HG03097 (cell line): ENCODE data around the gene MMP10.

ENCODE experiments used
- ATAC-seq: cut with Tn5 transposase; IDR thresholded peaks from one replicate; pipeline ENCODE4 v1.9.1; 2021; ENCODE audit not compliant: unreplicated experiment, low FRiP score

Gene MMP10

DNA sequence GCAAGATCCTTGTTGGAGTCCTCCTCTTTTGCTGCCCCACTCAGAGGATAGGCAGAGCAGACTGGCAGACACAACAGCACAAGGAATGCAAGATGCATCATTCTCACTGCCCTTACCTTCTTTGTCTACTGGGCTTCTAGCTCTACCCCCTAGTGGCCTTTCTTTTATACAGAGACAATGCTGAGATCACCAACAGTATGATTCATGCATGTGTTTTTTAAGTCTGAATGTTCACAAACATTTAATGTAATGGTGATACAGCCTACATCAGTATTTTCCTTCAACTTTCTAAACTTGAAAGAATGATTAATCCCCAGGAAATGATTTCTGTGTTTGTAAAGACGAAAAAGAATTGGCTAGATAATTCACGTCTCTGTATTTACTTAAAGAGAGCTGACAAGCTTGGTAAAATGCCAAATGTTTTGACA is at the start of gene MMP10:
TSS of gene MMP10 (minus strand) at position 138 of the 428 bp plus-strand sequence. CDS start at position 101, 37 bp downstream.
- ATAC-seq, result no peak

DNA sequence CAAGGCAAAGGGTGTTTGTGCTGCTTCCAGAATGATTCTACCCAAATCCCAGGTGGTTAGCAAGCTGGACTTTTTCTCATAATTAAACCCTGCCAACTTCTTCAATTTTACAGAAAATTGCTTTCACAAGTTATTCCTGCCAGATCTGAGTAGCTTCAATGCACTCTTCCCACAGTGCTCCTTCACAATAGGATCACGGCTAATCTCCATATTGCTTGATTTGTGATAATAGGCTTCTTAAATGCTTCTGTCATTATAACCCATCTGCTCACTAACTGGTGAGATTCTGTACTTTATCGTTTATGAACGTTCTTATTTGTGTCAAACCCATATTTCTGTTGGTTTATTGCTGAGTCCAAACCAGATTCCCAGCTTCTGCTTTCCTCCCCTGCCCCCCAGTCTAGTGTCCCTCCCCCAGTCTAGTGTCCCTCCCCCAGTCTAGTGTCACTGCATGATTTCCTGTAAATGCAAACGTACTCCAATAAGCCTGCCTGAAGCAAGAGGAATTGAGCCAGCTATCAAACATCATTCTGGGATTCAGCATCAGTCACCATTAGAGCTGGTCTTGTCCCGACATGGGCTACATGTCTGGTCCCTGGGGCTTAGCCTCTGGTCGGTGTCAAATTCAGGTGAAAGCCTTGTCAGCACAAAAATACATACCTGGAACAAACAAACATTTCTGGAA is 49.0 kb upstream of the MMP10 start:
- ATAC-seq, result no peak

DNA sequence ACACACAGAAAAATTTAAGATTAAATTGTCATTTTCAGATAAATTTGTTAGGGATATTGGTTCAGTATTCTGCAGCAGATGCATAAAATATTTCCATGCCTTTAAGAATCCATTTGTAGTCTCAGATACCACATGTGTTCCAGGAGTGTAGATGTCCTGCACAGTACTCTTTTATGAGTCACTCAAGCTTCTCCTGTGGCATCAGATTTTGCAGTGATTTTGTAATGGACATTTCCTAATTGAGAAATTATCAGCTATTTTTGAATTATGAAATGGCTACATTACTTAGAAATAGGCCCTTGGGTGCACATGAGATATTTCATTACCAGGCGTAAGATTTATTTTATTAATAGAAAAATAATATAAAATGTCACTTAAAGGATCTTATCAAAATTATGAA is 44.1 kb upstream of the MMP10 start:
- ATAC-seq, result no peak

DNA sequence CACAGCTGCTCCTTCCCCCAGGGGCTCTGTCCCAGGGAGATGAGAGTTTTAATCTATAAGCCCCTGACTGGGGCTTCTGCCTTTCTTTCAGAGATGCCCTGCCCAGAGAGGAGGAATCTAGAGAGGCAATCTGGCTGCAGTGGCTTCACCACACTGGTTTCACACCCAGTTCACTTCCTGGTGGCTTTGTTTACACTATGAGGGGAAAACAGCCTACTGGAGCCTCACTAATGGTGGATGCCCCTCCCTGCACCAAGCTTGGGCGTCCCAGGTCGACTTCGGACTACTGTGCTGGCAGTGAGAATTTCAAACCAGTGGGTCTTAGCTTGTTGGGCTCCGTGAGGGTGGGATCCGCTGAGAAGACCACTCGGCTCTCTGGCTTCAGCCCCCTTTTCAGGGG is 39.1 kb upstream of the MMP10 start:
- no peak for ATAC-seq

DNA sequence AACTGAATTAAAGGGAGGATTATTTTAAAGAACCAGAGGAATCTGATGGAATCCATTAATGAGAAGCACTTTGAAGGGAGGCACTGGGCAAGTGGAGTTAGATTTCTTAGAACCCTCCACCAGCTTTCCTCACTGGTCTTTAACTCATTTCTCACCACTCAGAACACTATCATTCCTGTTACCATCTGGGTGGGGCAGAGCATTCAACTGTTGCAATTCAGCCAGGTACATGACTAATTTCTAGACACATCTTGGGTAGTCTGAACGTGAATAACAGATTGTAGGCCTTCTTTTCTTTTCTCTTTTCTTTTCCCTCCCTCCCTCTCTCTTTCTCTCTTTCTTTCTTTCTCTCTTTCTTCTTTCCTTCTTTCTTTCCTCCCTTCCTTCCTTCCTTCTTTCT is 33.1 kb upstream of the MMP10 start:
- no peak for ATAC-seq

DNA sequence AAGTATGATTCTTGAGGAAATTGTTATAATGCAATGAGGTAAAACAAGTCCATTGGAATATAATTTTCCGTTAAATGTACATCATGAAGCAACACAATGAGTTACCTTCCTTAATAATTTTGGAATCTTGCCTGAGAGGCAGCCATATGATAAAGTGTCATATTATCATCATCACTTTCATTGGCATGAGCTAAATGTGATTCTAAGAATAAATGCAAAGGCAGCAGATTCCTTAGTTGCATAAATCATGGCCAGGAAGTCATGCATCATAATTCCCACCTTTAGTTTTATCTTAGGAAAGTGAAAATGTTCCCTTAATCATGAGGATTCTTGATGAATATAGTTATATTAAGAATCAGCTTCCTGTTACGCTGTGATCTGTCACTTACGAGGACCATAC is 31.8 kb upstream of the MMP10 start:
- ATAC-seq, result no peak

DNA sequence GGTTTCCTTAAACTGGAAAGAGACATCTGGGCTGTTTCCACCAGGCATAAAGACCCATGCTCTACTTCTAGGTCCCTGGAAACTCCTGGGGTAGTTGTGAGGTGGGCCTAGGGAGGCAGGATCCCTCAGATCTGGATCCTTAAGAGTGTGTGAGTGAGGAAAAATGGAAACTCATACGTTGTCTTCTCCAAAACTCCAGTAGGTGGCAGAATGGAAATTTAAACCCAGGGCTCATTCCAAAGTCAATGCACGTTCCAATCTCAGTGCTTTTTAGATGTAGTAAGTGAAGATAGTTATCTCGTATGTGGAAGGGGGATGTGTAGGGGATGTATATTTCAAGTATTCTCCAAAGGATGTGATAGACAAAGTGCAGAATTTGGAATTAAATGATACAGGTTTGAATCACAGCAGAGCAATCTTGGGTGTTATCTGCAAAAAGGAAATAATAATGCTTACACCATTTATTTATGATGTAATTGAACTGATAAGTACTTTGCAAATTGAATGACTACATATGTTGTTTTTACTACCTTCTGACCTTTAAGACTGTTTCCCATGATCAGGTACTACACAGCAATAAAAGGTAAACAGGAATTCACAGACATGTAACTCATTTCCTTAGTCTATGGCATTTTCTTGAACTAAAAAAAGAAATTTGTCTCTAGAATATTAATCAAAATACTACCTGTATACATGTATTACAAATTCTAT is 30.7 kb upstream of the MMP10 start:
- ATAC-seq, result no peak

DNA sequence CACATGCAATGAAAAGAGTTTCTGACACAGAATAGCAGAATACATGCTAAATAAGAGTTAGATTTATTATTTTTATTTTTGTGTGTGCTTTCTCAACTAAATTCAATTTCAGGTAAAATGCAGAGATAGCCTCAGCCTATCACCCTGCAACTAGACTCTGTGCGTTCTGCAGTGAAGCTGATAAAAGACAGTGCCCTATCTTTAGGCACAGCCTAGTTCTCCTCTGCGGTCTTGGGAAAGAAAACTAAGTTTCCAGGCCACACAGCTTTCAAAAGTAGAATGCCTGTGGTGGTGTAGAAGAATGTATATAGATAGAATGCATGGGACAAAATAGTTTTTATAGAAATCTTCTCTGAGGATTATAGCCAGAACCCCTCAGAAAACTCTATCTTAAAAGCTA is 29.5 kb upstream of the MMP10 start:
- ATAC-seq, result no peak

DNA sequence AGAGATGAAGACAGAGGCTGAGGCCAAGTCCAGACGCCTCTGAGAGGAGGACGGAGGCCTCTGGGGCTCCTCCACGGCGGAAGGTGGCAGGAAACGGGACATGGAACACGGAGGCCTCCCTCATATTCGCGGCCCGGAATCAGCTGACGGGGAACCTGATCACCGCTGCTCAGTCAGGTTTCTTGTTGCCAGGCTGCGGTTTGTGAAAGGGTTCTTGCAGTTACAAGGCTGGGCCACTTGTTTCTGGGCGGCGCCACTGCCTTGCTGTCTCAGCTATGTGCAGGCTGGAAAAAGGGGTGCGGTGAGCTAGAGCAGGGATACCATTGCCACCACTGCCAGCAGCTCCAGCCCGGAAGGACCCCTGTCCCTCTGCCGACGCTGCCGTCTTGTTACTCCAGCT is 27.5 kb upstream of the MMP10 start:
- no peak for ATAC-seq

DNA sequence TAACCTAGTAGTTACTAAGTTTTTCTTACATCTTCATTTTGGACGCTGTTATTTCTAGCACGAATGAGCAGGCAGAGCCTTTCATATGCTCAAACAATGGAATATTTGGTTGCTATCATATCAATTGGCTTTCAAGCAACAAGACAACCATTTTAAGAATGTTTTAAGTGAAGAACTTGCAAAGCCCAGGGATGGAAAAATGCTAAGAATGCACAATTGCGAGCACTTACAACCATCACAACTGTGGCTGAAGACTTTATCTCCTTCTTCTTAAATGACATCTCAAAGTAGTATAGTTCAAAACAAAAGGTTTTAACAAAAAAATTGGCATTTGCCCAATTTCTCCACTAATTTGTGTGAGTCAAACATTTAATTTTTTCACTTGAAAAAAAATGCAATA is 25.9 kb upstream of the MMP10 start:
- ATAC-seq, result no peak

DNA sequence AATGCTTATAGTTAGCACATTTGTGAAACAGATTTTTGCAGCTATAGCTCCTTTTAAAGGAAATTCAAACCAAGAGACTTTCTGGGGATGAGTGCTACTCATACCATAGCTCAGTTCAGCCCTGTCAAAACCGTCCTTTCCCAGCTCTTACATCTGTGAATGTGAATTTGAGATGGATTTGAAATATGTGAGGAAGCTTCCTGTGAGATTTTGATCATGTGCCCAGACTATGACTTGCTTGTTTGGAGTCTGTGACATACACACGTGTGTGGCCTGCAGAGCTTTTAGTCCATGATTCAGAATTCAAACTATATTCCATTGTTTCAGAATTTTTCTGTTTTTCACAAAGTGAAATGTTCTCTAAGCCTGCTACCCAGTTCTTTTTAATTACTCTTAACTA is 21.9 kb upstream of the MMP10 start:
- ATAC-seq, result no peak

DNA sequence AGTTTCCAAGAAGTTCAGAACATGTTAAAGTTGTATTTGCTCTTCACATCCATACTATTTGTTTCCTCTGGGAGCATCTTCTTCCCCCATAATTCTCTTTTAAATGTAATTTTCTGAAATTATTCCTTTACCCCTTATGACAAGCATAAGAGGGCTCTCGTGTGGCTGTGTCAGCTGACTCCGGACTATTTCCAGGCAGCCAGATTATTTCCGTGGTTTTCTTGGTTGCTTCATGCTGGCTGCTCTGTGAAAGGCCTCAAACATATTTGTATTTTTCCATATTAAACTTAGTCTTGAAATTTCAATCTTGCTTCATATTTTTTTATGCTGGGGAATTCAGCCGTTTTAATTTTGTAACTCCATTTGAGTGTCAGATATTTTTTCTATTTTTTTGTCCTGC is 20.3 kb upstream of the MMP10 start:
- ATAC-seq, result no peak

DNA sequence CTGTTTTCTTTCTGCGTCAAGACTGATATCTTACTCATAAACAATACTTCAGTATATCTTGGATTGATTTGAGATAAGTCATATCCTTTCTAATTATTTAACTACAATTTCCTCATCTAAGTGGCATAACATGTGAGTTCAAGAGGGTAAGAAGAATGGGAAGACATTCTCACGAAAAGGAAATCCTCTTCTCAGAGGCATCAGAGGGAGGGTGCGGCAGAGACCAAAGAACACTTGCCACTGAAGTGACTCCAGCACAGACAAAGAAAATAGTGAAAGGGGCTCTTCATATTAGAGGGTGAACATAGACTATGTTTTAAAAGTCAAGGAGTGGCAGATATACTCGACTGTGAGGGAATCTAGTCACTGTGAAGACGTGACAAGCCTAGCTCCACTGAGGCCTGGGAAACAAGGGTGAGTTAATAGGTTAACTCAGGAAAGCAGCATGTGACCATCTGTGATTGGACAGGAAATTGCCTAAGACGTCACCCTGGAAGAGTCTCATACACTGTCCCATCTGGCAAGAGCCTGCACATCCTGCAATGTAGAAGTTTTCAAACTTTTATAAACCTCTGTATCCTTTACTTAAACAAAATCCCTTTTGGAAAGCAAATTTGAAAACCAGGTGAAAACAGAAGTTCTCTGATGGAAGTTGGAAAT is 19.4 kb upstream of the MMP10 start:
- ATAC-seq, result no peak

DNA sequence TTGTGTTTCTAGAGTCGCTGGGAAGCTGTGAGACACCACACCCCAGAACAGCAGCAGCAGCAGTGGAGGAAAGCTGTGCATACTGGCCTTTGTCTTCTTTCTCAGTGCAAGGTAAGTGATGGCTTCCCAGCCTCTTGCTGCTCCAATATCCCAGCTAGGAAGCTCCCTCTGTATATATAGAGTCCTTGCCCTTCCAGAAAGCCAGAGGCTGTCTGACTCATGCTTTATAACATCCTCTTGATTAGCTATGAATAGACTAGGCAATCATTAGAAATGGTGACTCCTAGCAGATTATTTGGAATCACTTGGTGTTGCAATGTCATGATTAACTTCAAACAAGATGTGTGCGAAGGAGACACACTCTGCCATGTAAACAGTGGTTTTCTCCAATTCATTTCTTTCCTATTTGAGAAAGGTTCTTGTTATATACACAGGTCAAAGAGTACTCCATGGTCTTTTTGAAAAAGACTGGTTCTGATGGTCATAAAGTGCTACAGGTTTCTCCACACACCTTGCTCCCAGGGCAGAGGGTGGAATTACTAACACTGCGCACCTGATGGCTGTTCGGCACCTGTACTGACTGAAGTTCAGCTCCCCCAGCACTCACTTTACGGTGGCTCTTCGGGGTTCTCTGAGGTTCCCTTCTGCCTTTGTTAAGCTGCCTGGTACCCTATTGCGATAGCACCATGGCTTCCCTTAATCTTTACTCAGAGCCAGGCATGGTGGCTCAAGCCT is 17.8 kb upstream of the MMP10 start, which contains the start of gene MMP1:
TSS of gene MMP1 (minus strand) at position 149 of the 735 bp plus-strand sequence. CDS start at position 81, 68 bp downstream.
- ATAC-seq, result no peak

DNA sequence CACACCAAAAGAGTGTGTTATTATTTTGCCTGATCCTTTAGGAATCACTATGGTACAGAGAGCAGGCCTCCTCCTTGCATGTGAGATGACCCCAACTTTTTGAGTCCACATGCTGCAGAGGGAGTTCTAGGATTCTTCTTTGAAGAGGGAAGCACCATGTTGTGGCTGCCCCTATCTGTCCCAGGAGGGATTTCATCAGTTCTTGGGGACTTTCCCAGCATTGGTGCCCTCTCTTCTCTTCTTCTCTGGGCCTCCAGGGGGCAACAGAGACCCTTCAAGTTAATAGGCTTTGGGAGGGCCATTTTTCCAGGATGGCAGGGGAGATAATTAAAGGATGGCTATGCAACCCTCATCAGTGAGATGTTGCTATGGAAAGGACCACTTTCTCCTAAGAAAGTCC is 14.0 kb upstream of the MMP10 start:
- no peak for ATAC-seq

DNA sequence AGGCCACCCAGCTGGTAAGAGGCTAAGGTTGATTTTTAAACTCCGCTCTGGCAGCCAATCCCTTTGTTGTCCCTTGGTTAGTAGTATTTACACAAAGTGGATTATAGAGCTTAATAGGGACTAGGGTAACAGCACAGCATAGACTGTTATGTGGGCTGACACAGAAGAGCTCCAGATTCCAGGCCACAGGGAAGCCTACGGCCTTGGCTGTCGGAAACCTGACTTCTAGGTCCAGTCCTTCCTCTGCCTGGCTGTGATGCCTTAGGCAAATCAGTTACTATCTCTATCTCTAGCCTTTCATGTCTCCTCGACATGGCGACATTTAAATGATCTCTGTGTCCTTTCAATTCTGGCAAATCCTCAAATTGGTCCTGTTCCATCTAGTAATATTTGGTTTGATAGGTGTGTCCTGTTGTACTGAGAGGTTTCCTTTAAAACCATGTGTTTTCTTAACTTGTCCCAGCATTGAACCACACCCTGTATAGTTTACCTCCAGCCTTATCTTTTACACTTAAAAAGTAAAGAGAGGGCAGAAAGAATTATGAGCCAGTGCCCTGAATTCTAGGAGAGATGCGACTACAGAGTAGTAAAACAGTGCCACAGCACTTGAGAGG is 13.4 kb upstream of the MMP10 start:
- ATAC-seq, result no peak

DNA sequence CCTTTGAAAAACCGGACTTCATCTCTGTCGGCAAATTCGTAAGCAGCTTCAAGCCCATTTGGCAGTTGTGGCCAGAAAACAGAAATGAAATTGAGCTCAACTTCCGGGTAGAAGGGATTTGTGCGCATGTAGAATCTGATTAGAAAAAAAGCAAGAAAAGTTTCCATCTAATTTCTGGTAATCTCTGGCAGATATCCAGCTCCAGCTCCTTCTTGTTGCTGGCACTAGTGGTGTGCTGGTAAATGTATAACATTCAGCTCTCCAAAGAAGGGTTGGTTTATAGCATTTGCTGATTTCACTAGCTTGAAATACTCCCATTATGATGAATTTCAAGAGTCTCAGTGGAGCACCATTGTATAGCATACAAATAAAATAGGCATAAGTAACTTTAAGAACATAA is 12.2 kb upstream of the MMP10 start:
- ATAC-seq, result no peak

DNA sequence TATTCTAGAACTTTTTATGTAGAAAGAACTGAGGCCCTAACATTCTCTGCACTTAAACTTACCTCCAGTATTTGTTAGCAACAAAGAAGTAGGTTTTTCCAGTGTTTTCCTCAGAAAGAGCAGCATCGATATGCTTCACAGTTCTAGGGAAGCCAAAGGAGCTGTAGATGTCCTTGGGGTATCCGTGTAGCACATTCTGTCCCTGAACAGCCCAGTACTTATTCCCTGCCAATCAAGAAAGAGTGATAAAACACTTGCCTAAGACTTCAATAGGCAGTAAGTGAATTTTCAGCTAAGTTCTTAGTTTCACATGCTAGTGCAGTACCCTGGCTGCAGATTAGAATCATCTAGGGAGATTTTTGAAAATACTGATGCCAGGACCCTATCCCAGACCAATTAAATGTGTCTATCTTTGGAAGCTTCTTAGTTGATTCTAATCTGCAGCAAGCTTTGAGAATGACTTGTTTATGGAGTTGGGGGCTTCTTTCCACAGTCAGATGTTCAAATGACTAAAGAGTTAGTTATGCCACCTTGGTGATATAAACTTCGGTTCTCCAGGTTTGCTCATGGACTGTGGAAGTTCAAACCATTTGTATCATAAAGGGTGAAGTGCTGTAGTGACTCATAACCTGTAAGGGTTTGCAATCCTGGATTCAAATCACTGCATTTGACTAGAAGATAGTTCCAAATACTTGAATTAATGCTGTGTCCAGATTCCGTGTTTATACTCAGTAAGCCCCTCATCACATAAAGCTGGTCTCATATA is 11.0 kb upstream of the MMP10 start:
- no peak for ATAC-seq

DNA sequence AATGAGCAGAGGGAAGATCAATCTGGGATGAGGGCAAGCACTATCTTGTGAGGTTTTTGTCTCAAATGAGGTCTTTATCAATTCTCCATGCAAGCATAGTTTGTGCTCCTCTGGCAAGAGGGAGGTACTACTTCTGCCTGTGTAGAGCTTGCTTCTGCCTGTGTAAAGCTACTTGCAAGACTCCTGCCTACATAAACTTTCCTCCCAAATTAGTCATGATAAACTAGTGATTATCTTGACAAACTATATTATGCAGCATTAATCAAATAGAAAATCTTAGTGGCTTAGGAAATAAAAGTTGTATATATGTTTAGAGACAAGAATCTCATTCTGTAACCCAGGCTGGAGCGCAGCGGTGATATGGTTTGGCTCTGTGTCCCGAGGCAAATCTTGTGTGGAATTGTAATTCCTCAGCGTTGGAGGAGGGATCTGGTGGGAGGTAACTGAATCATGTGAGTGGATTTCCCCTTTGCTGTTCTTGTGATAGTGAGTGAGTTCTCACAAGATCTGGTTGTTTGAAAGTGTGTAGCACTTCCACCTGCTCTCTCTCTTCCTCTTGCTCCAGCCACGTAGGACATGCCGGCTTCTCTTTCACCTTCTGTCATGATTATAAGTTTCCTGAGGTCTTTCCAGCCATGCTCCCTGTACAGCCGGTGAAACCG is 8.0 kb upstream of the MMP10 start:
- ATAC-seq, result no peak
